H9 (cell line): ENCODE results near the gene LDLRAD4. TPM values are rescaled to one million over a fixed set of nuclear protein-coding genes. Genes with fewer than 3 reads are reported as not detected.

Source experiments
- DNase-seq: peaks from one replicate; pipeline ENCODE4 v3.0.0-alpha.2; 2017
- H2AFZ ChIP-seq: one replicate; pipeline ENCODE4 v1.6.1; 2013; ENCODE audit warnings: mild to moderate bottlenecking, low read length, control low read depth, moderate library complexity
- H2AK5ac ChIP-seq: 2 replicates; pipeline ENCODE4 v1.6.1; 2013; ENCODE audit warnings: low read length, control low read depth, mixed read lengths; ENCODE audit not compliant: insufficient read length
- H2BK120ac ChIP-seq: one replicate; pipeline ENCODE4 v1.6.1; 2013; ENCODE audit warnings: low read depth, mild to moderate bottlenecking, low read length, control low read depth, inconsistent platforms; ENCODE audit not compliant: poor library complexity, severe bottlenecking
- H2BK12ac ChIP-seq: 2 replicates; pipeline ENCODE4 v1.6.1; 2013; ENCODE audit warnings: low read length, control low read depth, mixed read lengths, low read depth; ENCODE audit not compliant: insufficient read length
- H2BK15ac ChIP-seq: 2 replicates; pipeline ENCODE4 v1.6.1; 2013; ENCODE audit warnings: low read depth, low read length, control low read depth
- H2BK20ac ChIP-seq: one replicate; pipeline ENCODE4 v1.6.1; 2013; ENCODE audit warnings: low read depth, mild to moderate bottlenecking, low read length, control low read depth, inconsistent platforms; ENCODE audit not compliant: poor library complexity, severe bottlenecking
- H2BK5ac ChIP-seq: 2 replicates; pipeline ENCODE4 v1.6.1; 2013; ENCODE audit warnings: low read length, control low read depth, mixed read lengths; ENCODE audit not compliant: insufficient read length
- H3K14ac ChIP-seq: 2 replicates; pipeline ENCODE4 v1.6.1; 2013; ENCODE audit warnings: low read length, control low read depth; ENCODE audit not compliant: insufficient read depth
- H3K18ac ChIP-seq: 2 replicates; pipeline ENCODE4 v1.6.1; 2013; ENCODE audit warnings: low read depth, mild to moderate bottlenecking, mixed read lengths, low read length, control low read depth; ENCODE audit not compliant: insufficient read length
- H3K23ac ChIP-seq: 2 replicates; pipeline ENCODE4 v1.6.1; 2013; ENCODE audit warnings: low read length, control low read depth, mixed read lengths, low read depth; ENCODE audit not compliant: insufficient read length
- H3K23me2 ChIP-seq: 2 replicates; pipeline ENCODE4 v1.6.1; 2013; ENCODE audit warnings: low read depth, mild to moderate bottlenecking, mixed read lengths, low read length, control low read depth; ENCODE audit not compliant: insufficient read length, poor library complexity, severe bottlenecking
- H3K27ac ChIP-seq: 2 replicates; pipeline ENCODE4 v1.5.1; 2013; ENCODE audit warnings: low read length, control low read depth, mixed read lengths, low read depth; ENCODE audit not compliant: insufficient read length
- H3K27me3 ChIP-seq: 2 replicates; pipeline ENCODE4 v1.6.1; 2013; ENCODE audit warnings: low read length, control low read depth, inconsistent platforms; ENCODE audit not compliant: insufficient read depth
- H3K4ac ChIP-seq: 2 replicates; pipeline ENCODE4 v1.6.1; 2013; ENCODE audit warnings: low read depth, mild to moderate bottlenecking, control low read depth, inconsistent platforms, low read length, moderate library complexity
- H3K4me1 ChIP-seq: 2 replicates; pipeline ENCODE4 v1.6.1; 2013; ENCODE audit warnings: low read length, control low read depth, inconsistent platforms; ENCODE audit not compliant: insufficient read depth
- H3K4me2 ChIP-seq: 2 replicates; pipeline ENCODE4 v1.6.1; 2013; ENCODE audit warnings: low read length, control low read depth, mixed read lengths; ENCODE audit not compliant: insufficient read length, insufficient read depth
- H3K56ac ChIP-seq: 2 replicates; pipeline ENCODE4 v1.6.1; 2013; ENCODE audit warnings: low read depth, mild to moderate bottlenecking, mixed read lengths, low read length, control low read depth; ENCODE audit not compliant: insufficient read length
- H3K79me1 ChIP-seq: 2 replicates; pipeline ENCODE4 v1.6.1; 2013; ENCODE audit warnings: low read depth, mild to moderate bottlenecking, moderate library complexity, low read length, control low read depth, inconsistent platforms; ENCODE audit not compliant: insufficient read depth, poor library complexity, severe bottlenecking
- H3K79me2 ChIP-seq: 2 replicates; pipeline ENCODE4 v1.6.1; 2013; ENCODE audit warnings: low read length, control low read depth, inconsistent platforms; ENCODE audit not compliant: insufficient read depth
- H3K9ac ChIP-seq: 2 replicates; pipeline ENCODE4 v1.6.1; 2013; ENCODE audit warnings: low read length, control low read depth, mixed read lengths; ENCODE audit not compliant: insufficient read length; ENCODE audit errors: extremely low read depth
- H3K9me3 ChIP-seq: one replicate; pipeline ENCODE4 v1.6.1; 2013; ENCODE audit warnings: low read depth, low read length, inconsistent platforms; ENCODE audit not compliant: control insufficient read depth
- H3T11ph ChIP-seq: one replicate; pipeline ENCODE4 v1.6.1; 2013; ENCODE audit warnings: mild to moderate bottlenecking, low read length, control low read depth, inconsistent platforms
- H4K20me1 ChIP-seq: one replicate; pipeline ENCODE4 v1.6.1; 2013; ENCODE audit not compliant: control insufficient read depth, insufficient read length, insufficient read depth
- H4K5ac ChIP-seq: 2 replicates; pipeline ENCODE4 v1.6.1; 2013; ENCODE audit warnings: low read depth, mild to moderate bottlenecking, mixed read lengths, low read length, control low read depth; ENCODE audit not compliant: insufficient read length
- H4K8ac ChIP-seq: replicated peaks from 2 replicates; pipeline ENCODE4 v1.6.1; 2013; ENCODE audit warnings: low read length, control low read depth, mixed read lengths, low read depth; ENCODE audit not compliant: insufficient read length
- H4K91ac ChIP-seq: 2 replicates; pipeline ENCODE4 v1.6.1; 2013; ENCODE audit warnings: low read depth, mild to moderate bottlenecking, moderate library complexity, mixed read lengths, low read length, control low read depth; ENCODE audit not compliant: insufficient read length
- H3K27ac Mint-ChIP-seq, 3 experiments: 2 replicates in 2 of 3; 3 replicates in 1 of 3; pipeline ENCODE4 v1.8.0; 2020 to 2021; ENCODE audit warnings: mixed read lengths in 3 of 3, mild to moderate bottlenecking in 1 of 3, moderate library complexity in 1 of 3
- H3K27me3 Mint-ChIP-seq: 2 replicates; pipeline ENCODE4 v1.8.0; 2021; ENCODE audit warnings: low read depth, mild to moderate bottlenecking, moderate library complexity, mixed read lengths
- H3K36me3 Mint-ChIP-seq, 3 experiments: 2 replicates in 2 of 3; 3 replicates in 1 of 3; pipeline ENCODE4 v1.8.0; 2020 to 2021; ENCODE audit warnings: low read depth in 3 of 3, mixed read lengths in 3 of 3; ENCODE audit not compliant: insufficient read depth in 1 of 3
- H3K4me1 Mint-ChIP-seq, 2 experiments: 2 replicates each; pipeline ENCODE4 v1.8.0; 2020; ENCODE audit warnings: mixed read lengths in 2 of 2
- H3K4me3 Mint-ChIP-seq, 2 experiments: 2 replicates in 1 of 2; 3 replicates in 1 of 2; pipeline ENCODE4 v1.8.0; 2020 to 2021; ENCODE audit warnings: mild to moderate bottlenecking in 2 of 2, mixed read lengths in 2 of 2, moderate library complexity in 1 of 2
- H3K9me3 Mint-ChIP-seq, 2 experiments: 2 replicates in 1 of 2; 3 replicates in 1 of 2; pipeline ENCODE4 v1.8.0; 2020; ENCODE audit warnings: mild to moderate bottlenecking in 2 of 2, mixed read lengths in 2 of 2, moderate library complexity in 1 of 2
- CTCF ChIP-seq: fragments of 200-600 bp; sonication (generic); conservative IDR thresholded peaks from 3 replicates; pipeline ENCODE4 v1.8.0; 2021; ENCODE audit warnings: antibody characterized with exemption, mild to moderate bottlenecking
- WGBS: extraction: QIAGEN DNeasy Blood & Tissue Kit; methylation state at CpG from one replicate; pipeline ENCODE4 v1.1.7; 2013; ENCODE audit warnings: missing lambda C conversion rate, low lambda C conversion rate, mixed read lengths; ENCODE audit not compliant: insufficient read length; ENCODE audit errors: extremely low coverage; 5-methylcytosine and 5-hydroxymethylcytosine counted together
- total RNA-seq: library from RNA; stranded (reverse); gene quantifications from 2 replicates; pipeline ENCODE4 v1.2.1, GENCODE V29; 2021

Gene LDLRAD4
- total RNA-seq, 1 experiment from 2014 or later: 3.9 TPM

- no peak overlapping the region for H3K18ac ChIP-seq
- Mint-ChIP-seq H3K9me3 (peaks cover 21 to 26% of the 10 kb centered on the region in 2 experiments), H3K27me3 (peaks cover 4% of the 10 kb centered on the region), H3K4me1 (no peaks in the 10 kb centered on the region; a peak in 1 of 4 replicates), H3K4me3 (no peak overlapping the region), H3K36me3 (peaks cover 10 to 23% (median 18%) of the 10 kb centered on the region in 3 experiments; a peak in 6 of 7 replicates), H3K27ac (no peak overlapping the region)
- H4K91ac ChIP-seq: no peak overlapping the region
- H3K56ac ChIP-seq: no peak overlapping the region
- no peak overlapping the region for H2BK12ac ChIP-seq
- H4K20me1 ChIP-seq: no peaks in the 10 kb centered on the region
- no peak overlapping the region for H3K27ac ChIP-seq
- no peak overlapping the region for H3K23ac ChIP-seq
- no peak for TF ChIP-seq CTCF
- no peak overlapping the region for H2BK120ac ChIP-seq
- H3K79me1 ChIP-seq: no peaks in the 10 kb centered on the region
- no peaks in the 10 kb centered on the region for H3K9me3 ChIP-seq
- no peak overlapping the region for H3K9ac ChIP-seq
- H3K14ac ChIP-seq: no peak overlapping the region
- no peak overlapping the region for H4K8ac ChIP-seq
- H3K4me1 ChIP-seq: no peaks in the 10 kb centered on the region
- H2AFZ ChIP-seq: no peak overlapping the region
- no peaks in the 10 kb centered on the region for H3K23me2 ChIP-seq
- DNase-seq: no peak
- H3K79me2 ChIP-seq: no peaks in the 10 kb centered on the region
- H3T11ph ChIP-seq: no peak overlapping the region
- H2AK5ac ChIP-seq: no peak overlapping the region
- H2BK5ac ChIP-seq: no peak overlapping the region
- no peak overlapping the region for H2BK20ac ChIP-seq
- no peak overlapping the region for H3K4me2 ChIP-seq
- no peak overlapping the region for H2BK15ac ChIP-seq
- no peak overlapping the region for H3K4ac ChIP-seq
- H4K5ac ChIP-seq: no peak overlapping the region
- WGBS: no CpG with 5 or more reads among the region's 2 CpGs
- H3K27me3 ChIP-seq: 0 out of 2 replicates have a peak, but pooled peaks cover 2% of the 10 kb centered on the region
These were observed 96.4 kb downstream of the LDLRAD4 start for GRCh38 chr18:13315000-13315399.
